ENCODE data around the gene PXK.

DNA sequence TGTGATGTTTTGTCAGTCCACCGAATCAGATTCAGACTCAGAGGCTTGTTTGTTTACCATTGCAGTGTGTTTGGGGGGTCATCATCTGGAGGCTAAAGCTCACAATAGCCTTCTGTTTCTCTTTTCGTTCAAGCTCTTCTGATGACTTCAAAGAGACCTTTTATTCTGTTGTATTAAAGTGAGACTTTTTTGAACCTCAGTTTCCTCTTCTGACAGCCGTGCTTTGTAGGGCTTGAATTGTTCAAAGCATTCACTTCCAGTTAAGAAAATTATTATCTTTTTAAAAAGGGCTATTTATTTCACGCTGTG lies 1.3 kb downstream of the PXK start:
- TF ChIP-seq EZH2phosphoT487 (IDR thresholded peaks at IDR 0.05; ENCODE audit: borderline replicate concordance) (no peak), CTCF (conservative IDR thresholded peaks at IDR 0.05; ENCODE audit: low read length) (no peak)

Measured in Loucy (cell line).